ENCODE data around the gene GPM6B.

DNA sequence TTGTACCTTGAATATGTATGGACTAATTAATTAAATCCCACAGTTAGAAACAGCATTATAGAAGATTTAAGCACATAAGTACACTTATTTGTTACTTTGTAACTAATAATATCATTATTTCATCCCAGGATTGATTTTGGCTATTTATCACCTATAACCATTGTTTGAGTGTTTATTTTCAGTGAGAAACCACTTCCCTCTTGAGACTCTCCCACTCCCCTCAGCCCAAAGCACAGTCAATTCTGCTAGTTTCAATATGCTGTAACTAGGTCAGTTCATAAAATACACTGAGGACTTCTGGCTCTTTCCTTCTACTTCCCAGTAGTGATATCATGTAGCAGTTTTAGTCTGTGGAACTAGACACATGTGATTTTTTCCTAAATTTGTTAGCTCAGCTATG lies 66.1 kb downstream of the GPM6B start:
- TF ChIP-seq POLR2A (IDR thresholded peaks at IDR 0.05) = no peak
- TF ChIP-seq POLR2AphosphoS5 (IDR thresholded peaks at IDR 0.05) = no peak
- TF ChIP-seq, protein P1, sequence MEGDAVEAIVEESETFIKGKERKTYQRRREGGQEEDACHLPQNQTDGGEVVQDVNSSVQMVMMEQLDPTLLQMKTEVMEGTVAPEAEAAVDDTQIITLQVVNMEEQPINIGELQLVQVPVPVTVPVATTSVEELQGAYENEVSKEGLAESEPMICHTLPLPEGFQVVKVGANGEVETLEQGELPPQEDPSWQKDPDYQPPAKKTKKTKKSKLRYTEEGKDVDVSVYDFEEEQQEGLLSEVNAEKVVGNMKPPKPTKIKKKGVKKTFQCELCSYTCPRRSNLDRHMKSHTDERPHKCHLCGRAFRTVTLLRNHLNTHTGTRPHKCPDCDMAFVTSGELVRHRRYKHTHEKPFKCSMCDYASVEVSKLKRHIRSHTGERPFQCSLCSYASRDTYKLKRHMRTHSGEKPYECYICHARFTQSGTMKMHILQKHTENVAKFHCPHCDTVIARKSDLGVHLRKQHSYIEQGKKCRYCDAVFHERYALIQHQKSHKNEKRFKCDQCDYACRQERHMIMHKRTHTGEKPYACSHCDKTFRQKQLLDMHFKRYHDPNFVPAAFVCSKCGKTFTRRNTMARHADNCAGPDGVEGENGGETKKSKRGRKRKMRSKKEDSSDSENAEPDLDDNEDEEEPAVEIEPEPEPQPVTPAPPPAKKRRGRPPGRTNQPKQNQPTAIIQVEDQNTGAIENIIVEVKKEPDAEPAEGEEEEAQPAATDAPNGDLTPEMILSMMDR (IDR thresholded peaks at IDR 0.05) = no peak
